ENCODE data around the gene PDRG1.
"Not testable (repeated sequence)": the region's sequence is repeated elsewhere in the genome, so short reads cannot be mapped to it uniquely, and the experiment has no call there.

Gene PDRG1

GRCh38 chr20:31925631-31926030, 26.2 kb downstream of the PDRG1 start:
- no peak for DNase-seq

GRCh38 chr20:31924561-31924960, 27.3 kb downstream of the PDRG1 start:
- no peak for DNase-seq

GRCh38 chr20:31923388-31924331, 28.2 kb downstream of the PDRG1 start:
- peak; percentile 32 to 66 (median 47) for DNase-seq

GRCh38 chr20:31922588-31922987, 29.3 kb downstream of the PDRG1 start:
- DNase-seq: no peak

GRCh38 chr20:31922181-31922580, 29.7 kb downstream of the PDRG1 start:
- no peak for DNase-seq

GRCh38 chr20:31921480-31921879, 30.4 kb downstream of the PDRG1 start:
- not testable (repeated sequence) for DNase-seq

GRCh38 chr20:31920275-31920855, 31.5 kb downstream of the PDRG1 start:
- no peak for DNase-seq

GRCh38 chr20:31919410-31920155, 32.3 kb downstream of the PDRG1 start:
- no peak for DNase-seq

- no peak for DNase-seq
Measured at GRCh38 chr20:31918466-31919105, 33.3 kb downstream of the PDRG1 start.

- peak; percentile 35 to 64 (median 47) for DNase-seq
Measured at GRCh38 chr20:31917962-31918412, 33.9 kb downstream of the PDRG1 start.

- DNase-seq: no peak
Measured at GRCh38 chr20:31916708-31917107, 35.1 kb downstream of the PDRG1 start.

- DNase-seq: no peak
Measured at GRCh38 chr20:31915491-31916280, 36.2 kb downstream of the PDRG1 start.

GRCh38 chr20:31914170-31914569, 37.7 kb downstream of the PDRG1 start:
- DNase-seq: no peak

GRCh38 chr20:31913431-31914157, 38.3 kb downstream of the PDRG1 start:
- no peak for DNase-seq

GRCh38 chr20:31910071-31910803, 41.6 kb downstream of the PDRG1 start:
- DNase-seq: no peak

GRCh38 chr20:31909253-31910070, 42.4 kb downstream of the PDRG1 start:
- DNase-seq: no peak

- no peak for DNase-seq
Measured at GRCh38 chr20:31908424-31908823, 43.4 kb downstream of the PDRG1 start.

GRCh38 chr20:31908016-31908415, 43.8 kb downstream of the PDRG1 start:
- no peak for DNase-seq

GRCh38 chr20:31907046-31907445, 44.8 kb downstream of the PDRG1 start:
- no peak for DNase-seq
